Prostate gland (tissue), 2 donors: ENCODE results near the gene TRIM37.

Experiments used
- CTCF ChIP-seq, 4 experiments: fragments of 200-600 bp in 2 of 4; fragments of 450-650 bp in 2 of 4; sonication (generic) in 2 of 4; IDR thresholded peaks; 1 replicate in 3 of 4; 2 replicates in 1 of 4; pipeline ENCODE4 v1.5.1; 2016 to 2019; ENCODE audit warnings: antibody characterized with exemption in 4 of 4, mild to moderate bottlenecking in 2 of 4, moderate library complexity in 2 of 4
- POLR2AphosphoS5 ChIP-seq: sonication (generic); formaldehyde crosslinking; IDR thresholded peaks from one replicate; pipeline ENCODE4 v1.6.1; 2017; ENCODE audit warnings: antibody characterized with exemption

GRCh38 chr17:59110973-59111372, 4.3 kb upstream of the TRIM37 start:
- no peak for TF ChIP-seq CTCF (IDR thresholded peaks at IDR 0.05)
- TF ChIP-seq POLR2AphosphoS5 = no peak
